Liver (tissue), 9 donors: ENCODE results near the gene ADGRF1. TPM values are rescaled to one million over a fixed set of nuclear protein-coding genes. Genes with fewer than 3 reads are reported as not detected.

Source experiments
- DNase-seq: peaks from one replicate; pipeline ENCODE4 v3.0.0-alpha.2; 2017; ENCODE audit warnings: low spot score
- H3K27ac ChIP-seq, 2 donors: one replicate each; pipeline ENCODE4 v1.7.0; 2013; ENCODE audit warnings: inconsistent platforms in 2 of 2, low read length in 2 of 2, control low read depth in 1 of 2, low read depth in 1 of 2, mild to moderate bottlenecking in 1 of 2
- H3K27me3 ChIP-seq, 4 donors: one replicate each; pipeline versions ENCODE4 v1.6.1 to v1.7.0; 2013; ENCODE audit warnings: low read length in 3 of 4, inconsistent platforms in 1 of 4, mild to moderate bottlenecking in 1 of 4, moderate library complexity in 1 of 4; ENCODE audit not compliant: control insufficient read depth in 4 of 4, insufficient read depth in 4 of 4
- H3K36me3 ChIP-seq, 4 donors: one replicate each; pipeline versions ENCODE4 v1.6.1 to v1.7.0; 2013; ENCODE audit warnings: low read length in 3 of 4, mild to moderate bottlenecking in 3 of 4, low read depth in 1 of 4, moderate library complexity in 1 of 4; ENCODE audit not compliant: control insufficient read depth in 4 of 4, insufficient read depth in 3 of 4
- H3K4me1 ChIP-seq, 4 donors: one replicate each; pipeline versions ENCODE4 v1.6.1 to v1.7.0; 2013; ENCODE audit warnings: low read length in 3 of 4, mild to moderate bottlenecking in 3 of 4, moderate library complexity in 1 of 4; ENCODE audit not compliant: control insufficient read depth in 4 of 4, insufficient read depth in 4 of 4
- H3K4me3 ChIP-seq, 3 donors: one replicate each; pipeline versions ENCODE4 v1.6.1 to v1.7.0; 2013; ENCODE audit warnings: low read length in 3 of 3, control low read depth in 1 of 3, low read depth in 1 of 3, mild to moderate bottlenecking in 1 of 3
- H3K9ac ChIP-seq, 2 donors: one replicate each; pipeline ENCODE4 v1.7.0; 2013; ENCODE audit warnings: low read length in 2 of 2, mild to moderate bottlenecking in 2 of 2, moderate library complexity in 2 of 2, control low read depth in 1 of 2, low read depth in 1 of 2
- H3K9me3 ChIP-seq, 4 donors: one replicate each; pipeline versions ENCODE4 v1.6.1 to v1.7.0; 2013; ENCODE audit warnings: low read length in 3 of 4; ENCODE audit not compliant: control insufficient read depth in 4 of 4
- EGR1 ChIP-seq, 2 donors: IDR thresholded peaks; 2 replicates each; pipeline ENCODE4 v1.6.1; 2016 to 2018; ENCODE audit warnings: antibody characterized with exemption in 2 of 2, low read depth in 2 of 2
- FOXA1 ChIP-seq: IDR thresholded peaks from 2 replicates; pipeline ENCODE4 v1.6.1; 2016; ENCODE audit warnings: antibody characterized with exemption
- FOXA2 ChIP-seq: IDR thresholded peaks from 2 replicates; pipeline ENCODE4 v1.6.1; 2016; ENCODE audit warnings: antibody characterized with exemption
- GABPA ChIP-seq, 2 donors: IDR thresholded peaks in 1 of 2; conservative IDR thresholded peaks in 1 of 2; 2 replicates each; pipeline ENCODE4 v1.6.1; 2016; ENCODE audit warnings: antibody characterized with exemption in 2 of 2, mild to moderate bottlenecking in 1 of 2, moderate library complexity in 1 of 2
- HNF4A ChIP-seq, 2 donors: conservative IDR thresholded peaks; 2 replicates each; pipeline ENCODE4 v1.6.1; 2016; ENCODE audit warnings: antibody characterized with exemption in 2 of 2, mild to moderate bottlenecking in 2 of 2
- HNF4G ChIP-seq: IDR thresholded peaks from 2 replicates; pipeline ENCODE4 v1.6.1; 2016; ENCODE audit warnings: antibody characterized with exemption
- JUND ChIP-seq, 2 donors: IDR thresholded peaks; 2 replicates each; pipeline ENCODE4 v1.6.1; 2016; ENCODE audit warnings: antibody characterized with exemption in 2 of 2
- NR2F2 ChIP-seq: IDR thresholded peaks from 2 replicates; pipeline ENCODE4 v1.6.1; 2016; ENCODE audit warnings: antibody characterized with exemption
- RAD21 ChIP-seq, 2 donors: IDR thresholded peaks; 2 replicates each; pipeline ENCODE4 v1.6.1; 2016; ENCODE audit warnings: antibody characterized with exemption in 2 of 2, mild to moderate bottlenecking in 2 of 2
- RXRA ChIP-seq, 2 donors: IDR thresholded peaks; 2 replicates each; pipeline ENCODE4 v1.6.1; 2017 to 2018; ENCODE audit warnings: antibody characterized with exemption in 2 of 2, mild to moderate bottlenecking in 1 of 2
- SP1 ChIP-seq: IDR thresholded peaks from 2 replicates; pipeline ENCODE4 v1.6.1; 2018; ENCODE audit warnings: antibody characterized with exemption, mild to moderate bottlenecking
- TAF1 ChIP-seq: conservative IDR thresholded peaks from 2 replicates; pipeline ENCODE4 v1.6.1; 2016; ENCODE audit warnings: antibody characterized with exemption, mild to moderate bottlenecking
- YY1 ChIP-seq: IDR thresholded peaks from 2 replicates; pipeline ENCODE4 v1.6.1; 2016; ENCODE audit warnings: antibody characterized with exemption, mild to moderate bottlenecking
- WGBS: extraction: QIAGEN DNeasy Blood & Tissue Kit; methylation state at CpG from one replicate; pipeline ENCODE4 v1.1.7; 2013; 5-methylcytosine and 5-hydroxymethylcytosine counted together
- polyA plus RNA-seq, 2 donors: library from polyadenylated mRNA; stranded (reverse) in 1 of 2; unstranded in 1 of 2; fragments of 200-250 nt in 1 of 2; fragments of >200 nt in 1 of 2; fragmentation: Nextera tagmentation in 1 of 2; extraction: Ambion mirVana in 1 of 2; gene quantifications; one replicate each; pipeline versions ENCODE4 v1.2.1 to v1.2.3, GENCODE V29; 2013 to 2015
- total RNA-seq, 2 donors: library from RNA; depleted of rRNA; stranded (reverse); fragments of >200 nt; gene quantifications; one replicate each; pipeline ENCODE4 v1.2.3, GENCODE V29; 2014
- TF ChIP-seq, protein P1 (sequence below): IDR thresholded peaks from 2 replicates; pipeline ENCODE4 v1.6.1; 2016; ENCODE audit warnings: antibody characterized with exemption
- TF ChIP-seq, protein P2 (sequence below): fragments of 150-350 bp; IDR thresholded peaks from 2 replicates; pipeline ENCODE4 v1.5.1; 2017; ENCODE audit warnings: improper control_type of control experiment, low read depth, low read length; ENCODE audit not compliant: missing input control
- TF ChIP-seq, protein P3 (sequence below): IDR thresholded peaks from 2 replicates; pipeline ENCODE4 v1.6.1; 2016; ENCODE audit warnings: antibody characterized with exemption
- TF ChIP-seq, protein P4 (sequence below): IDR thresholded peaks from 2 replicates; pipeline ENCODE4 v1.6.1; 2016; ENCODE audit warnings: antibody characterized with exemption
- TF ChIP-seq, protein P5 (sequence below): IDR thresholded peaks from 2 replicates; pipeline ENCODE4 v1.6.1; 2016; ENCODE audit warnings: antibody characterized with exemption, mild to moderate bottlenecking
- donor health status: healthy.
- donor health status: healthy.
- donor health status: healthy.
- donor health status: healthy.
- donor health status: healthy.

Gene ADGRF1
- total and polyA plus RNA-seq, 4 donors, result 0.01 TPM; not detected in 3

DNA sequence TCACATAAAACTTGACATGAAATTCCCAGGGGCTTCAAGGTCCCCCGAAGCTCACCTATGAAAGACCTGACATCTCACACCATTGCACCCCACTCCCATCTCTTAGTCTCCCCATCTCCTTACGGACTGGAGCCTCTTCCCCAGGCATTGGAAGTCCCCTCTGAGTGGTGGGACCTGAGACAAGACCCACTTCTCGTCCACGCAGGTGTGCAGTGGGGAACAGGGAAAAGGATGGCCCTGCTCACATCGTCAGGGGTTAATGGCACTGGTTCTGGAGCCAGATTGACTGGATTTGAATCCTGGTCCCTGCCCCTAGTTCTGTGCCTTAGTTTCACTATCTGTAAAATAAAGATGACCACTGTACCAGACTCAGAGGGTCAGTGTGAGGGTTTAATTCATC is 15.5 kb downstream of the ADGRF1 start:
- Histone ChIP-seq H3K27me3 (no peaks in the 10 kb centered on the region), H3K4me1 (no peaks in the 10 kb centered on the region), H3K36me3 (no peaks in the 10 kb centered on the region), H3K9me3 (no peaks in the 10 kb centered on the region), H3K4me3 (no peak overlapping the region), H3K27ac (no peak overlapping the region), H3K9ac (no peak overlapping the region)
- 89% methylated on average over 5 of the region's 5 CpGs for WGBS
- TF ChIP-seq, protein P1, sequence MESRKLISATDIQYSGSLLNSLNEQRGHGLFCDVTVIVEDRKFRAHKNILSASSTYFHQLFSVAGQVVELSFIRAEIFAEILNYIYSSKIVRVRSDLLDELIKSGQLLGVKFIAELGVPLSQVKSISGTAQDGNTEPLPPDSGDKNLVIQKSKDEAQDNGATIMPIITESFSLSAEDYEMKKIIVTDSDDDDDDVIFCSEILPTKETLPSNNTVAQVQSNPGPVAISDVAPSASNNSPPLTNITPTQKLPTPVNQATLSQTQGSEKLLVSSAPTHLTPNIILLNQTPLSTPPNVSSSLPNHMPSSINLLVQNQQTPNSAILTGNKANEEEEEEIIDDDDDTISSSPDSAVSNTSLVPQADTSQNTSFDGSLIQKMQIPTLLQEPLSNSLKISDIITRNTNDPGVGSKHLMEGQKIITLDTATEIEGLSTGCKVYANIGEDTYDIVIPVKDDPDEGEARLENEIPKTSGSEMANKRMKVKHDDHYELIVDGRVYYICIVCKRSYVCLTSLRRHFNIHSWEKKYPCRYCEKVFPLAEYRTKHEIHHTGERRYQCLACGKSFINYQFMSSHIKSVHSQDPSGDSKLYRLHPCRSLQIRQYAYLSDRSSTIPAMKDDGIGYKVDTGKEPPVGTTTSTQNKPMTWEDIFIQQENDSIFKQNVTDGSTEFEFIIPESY, result no peak
- TF ChIP-seq YY1 (no peak), RAD21 (IDR thresholded peaks at IDR 0.05) (no peak), FOXA2 (no peak), HNF4G (no peak)
- TF ChIP-seq, protein P2, sequence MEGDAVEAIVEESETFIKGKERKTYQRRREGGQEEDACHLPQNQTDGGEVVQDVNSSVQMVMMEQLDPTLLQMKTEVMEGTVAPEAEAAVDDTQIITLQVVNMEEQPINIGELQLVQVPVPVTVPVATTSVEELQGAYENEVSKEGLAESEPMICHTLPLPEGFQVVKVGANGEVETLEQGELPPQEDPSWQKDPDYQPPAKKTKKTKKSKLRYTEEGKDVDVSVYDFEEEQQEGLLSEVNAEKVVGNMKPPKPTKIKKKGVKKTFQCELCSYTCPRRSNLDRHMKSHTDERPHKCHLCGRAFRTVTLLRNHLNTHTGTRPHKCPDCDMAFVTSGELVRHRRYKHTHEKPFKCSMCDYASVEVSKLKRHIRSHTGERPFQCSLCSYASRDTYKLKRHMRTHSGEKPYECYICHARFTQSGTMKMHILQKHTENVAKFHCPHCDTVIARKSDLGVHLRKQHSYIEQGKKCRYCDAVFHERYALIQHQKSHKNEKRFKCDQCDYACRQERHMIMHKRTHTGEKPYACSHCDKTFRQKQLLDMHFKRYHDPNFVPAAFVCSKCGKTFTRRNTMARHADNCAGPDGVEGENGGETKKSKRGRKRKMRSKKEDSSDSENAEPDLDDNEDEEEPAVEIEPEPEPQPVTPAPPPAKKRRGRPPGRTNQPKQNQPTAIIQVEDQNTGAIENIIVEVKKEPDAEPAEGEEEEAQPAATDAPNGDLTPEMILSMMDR, result no peak
- no peak for DNase-seq

DNA sequence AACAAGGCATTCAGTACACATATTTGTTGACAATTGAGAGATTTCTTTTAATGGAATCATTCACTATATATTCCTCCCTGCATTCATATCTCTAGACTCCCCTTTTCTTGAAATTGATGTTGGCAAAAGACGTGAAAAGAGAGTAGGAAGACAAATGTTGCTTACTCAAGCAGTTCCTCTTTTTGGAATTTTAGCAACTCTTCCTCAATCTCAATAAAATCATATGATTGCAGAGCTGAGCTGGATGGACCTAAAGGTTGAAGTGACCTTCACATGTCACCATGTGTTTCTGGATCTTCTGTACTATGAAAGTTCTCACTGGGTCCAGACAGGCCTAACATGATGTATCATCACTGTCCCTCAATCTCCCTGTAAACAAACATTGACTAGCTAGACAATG is 18.6 kb downstream of the ADGRF1 start:
- no peak for TF ChIP-seq FOXA1
- TF ChIP-seq, protein P3, sequence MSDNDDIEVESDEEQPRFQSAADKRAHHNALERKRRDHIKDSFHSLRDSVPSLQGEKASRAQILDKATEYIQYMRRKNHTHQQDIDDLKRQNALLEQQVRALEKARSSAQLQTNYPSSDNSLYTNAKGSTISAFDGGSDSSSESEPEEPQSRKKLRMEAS, result no peak
- no peak for TF ChIP-seq SP1
- TF ChIP-seq, protein P2, result no peak
- TF ChIP-seq, protein P4, sequence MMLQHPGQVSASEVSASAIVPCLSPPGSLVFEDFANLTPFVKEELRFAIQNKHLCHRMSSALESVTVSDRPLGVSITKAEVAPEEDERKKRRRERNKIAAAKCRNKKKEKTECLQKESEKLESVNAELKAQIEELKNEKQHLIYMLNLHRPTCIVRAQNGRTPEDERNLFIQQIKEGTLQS, result no peak
- no peak for TF ChIP-seq NR2F2
- TF ChIP-seq EGR1 (IDR thresholded peaks at IDR 0.05; ENCODE audit: low read depth in 2 of 2), result no peak
- TF ChIP-seq, protein P5, sequence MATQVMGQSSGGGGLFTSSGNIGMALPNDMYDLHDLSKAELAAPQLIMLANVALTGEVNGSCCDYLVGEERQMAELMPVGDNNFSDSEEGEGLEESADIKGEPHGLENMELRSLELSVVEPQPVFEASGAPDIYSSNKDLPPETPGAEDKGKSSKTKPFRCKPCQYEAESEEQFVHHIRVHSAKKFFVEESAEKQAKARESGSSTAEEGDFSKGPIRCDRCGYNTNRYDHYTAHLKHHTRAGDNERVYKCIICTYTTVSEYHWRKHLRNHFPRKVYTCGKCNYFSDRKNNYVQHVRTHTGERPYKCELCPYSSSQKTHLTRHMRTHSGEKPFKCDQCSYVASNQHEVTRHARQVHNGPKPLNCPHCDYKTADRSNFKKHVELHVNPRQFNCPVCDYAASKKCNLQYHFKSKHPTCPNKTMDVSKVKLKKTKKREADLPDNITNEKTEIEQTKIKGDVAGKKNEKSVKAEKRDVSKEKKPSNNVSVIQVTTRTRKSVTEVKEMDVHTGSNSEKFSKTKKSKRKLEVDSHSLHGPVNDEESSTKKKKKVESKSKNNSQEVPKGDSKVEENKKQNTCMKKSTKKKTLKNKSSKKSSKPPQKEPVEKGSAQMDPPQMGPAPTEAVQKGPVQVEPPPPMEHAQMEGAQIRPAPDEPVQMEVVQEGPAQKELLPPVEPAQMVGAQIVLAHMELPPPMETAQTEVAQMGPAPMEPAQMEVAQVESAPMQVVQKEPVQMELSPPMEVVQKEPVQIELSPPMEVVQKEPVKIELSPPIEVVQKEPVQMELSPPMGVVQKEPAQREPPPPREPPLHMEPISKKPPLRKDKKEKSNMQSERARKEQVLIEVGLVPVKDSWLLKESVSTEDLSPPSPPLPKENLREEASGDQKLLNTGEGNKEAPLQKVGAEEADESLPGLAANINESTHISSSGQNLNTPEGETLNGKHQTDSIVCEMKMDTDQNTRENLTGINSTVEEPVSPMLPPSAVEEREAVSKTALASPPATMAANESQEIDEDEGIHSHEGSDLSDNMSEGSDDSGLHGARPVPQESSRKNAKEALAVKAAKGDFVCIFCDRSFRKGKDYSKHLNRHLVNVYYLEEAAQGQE, result no peak
- TF ChIP-seq HNF4A (conservative IDR thresholded peaks at IDR 0.05), result no peak
- TF ChIP-seq GABPA (IDR thresholded peaks at IDR 0.05 in 1 of 2, conservative IDR thresholded peaks at IDR 0.05 in 1 of 2), result no peak
- no peak for TF ChIP-seq JUND (IDR thresholded peaks at IDR 0.05)
- TF ChIP-seq TAF1, result no peak
- TF ChIP-seq FOXA2, result no peak
- TF ChIP-seq, protein P1, result no peak
- no peak for TF ChIP-seq HNF4G
- TF ChIP-seq RAD21 (IDR thresholded peaks at IDR 0.05), result no peak
- TF ChIP-seq RXRA (IDR thresholded peaks at IDR 0.05), result no peak
- no peak for TF ChIP-seq YY1
- no peaks in the 10 kb centered on the region for H3K4me1 ChIP-seq
- no peak for DNase-seq
- no peaks in the 10 kb centered on the region for H3K36me3 ChIP-seq
- H3K27me3 ChIP-seq, result no peaks in the 10 kb centered on the region
- 63% methylated on average over 1 of the region's 1 CpG for WGBS
- no peak overlapping the region for H3K9ac ChIP-seq
- H3K4me3 ChIP-seq, result no peak overlapping the region
- H3K9me3 ChIP-seq, result no peaks in the 10 kb centered on the region
- H3K27ac ChIP-seq, result no peak overlapping the region
